Vagina (tissue), 2 donors: Measurements from ENCODE around the gene AKR1C2.
"Not testable (repeated sequence)": the region's sequence is repeated elsewhere in the genome, so short reads cannot be mapped to it uniquely, and the experiment has no call there.

Experiments
- CTCF ChIP-seq, 3 experiments: fragments of 450-650 bp in 2 of 3; fragments of 200-600 bp in 1 of 3; sonication (generic) in 1 of 3; IDR thresholded peaks; one replicate each; pipeline ENCODE4 v1.5.1; 2017 to 2019; ENCODE audit warnings: antibody characterized with exemption in 3 of 3, mild to moderate bottlenecking in 2 of 3, moderate library complexity in 2 of 3
- POLR2A ChIP-seq, 2 donors: fragments of 450-650 bp; IDR thresholded peaks; one replicate each; pipeline ENCODE4 v1.6.1; 2017; ENCODE audit warnings: antibody characterized with exemption in 2 of 2, mild to moderate bottlenecking in 2 of 2, moderate library complexity in 2 of 2

DNA sequence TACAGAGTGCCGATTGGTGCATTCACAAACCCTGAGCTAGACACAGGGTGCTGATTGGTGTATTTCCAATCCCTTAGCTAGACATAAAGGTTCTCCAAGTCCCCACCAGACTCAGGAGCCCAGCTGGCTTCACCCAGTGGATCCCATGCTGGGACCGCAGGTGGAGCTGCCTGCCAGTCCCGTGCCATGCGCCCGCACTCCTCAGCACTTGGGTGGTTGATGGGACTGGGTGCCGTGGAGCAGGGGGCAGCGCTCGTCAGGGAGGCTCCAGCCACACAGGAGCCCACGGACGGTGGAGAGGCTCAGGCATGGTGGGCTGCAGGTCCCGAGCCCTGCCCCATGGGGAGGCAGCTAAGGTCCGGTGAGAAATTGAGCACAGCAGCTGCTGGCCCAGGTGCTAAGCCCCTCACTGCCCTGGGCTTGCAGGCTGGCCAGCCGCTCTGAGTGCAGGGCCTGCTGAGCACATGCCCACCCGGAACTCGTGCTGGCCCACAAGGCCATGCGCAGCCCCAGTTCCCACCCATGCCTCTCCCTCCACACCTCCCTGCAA, 49.4 kb upstream of the AKR1C2 start:
- not testable (repeated sequence) for TF ChIP-seq CTCF, POLR2A (IDR thresholded peaks at IDR 0.05)
